Upper lobe of left lung (tissue), 6 donors: ENCODE data around the gene PYGO2. TPM values are rescaled to one million over a fixed set of nuclear protein-coding genes. Genes with fewer than 3 reads are reported as not detected.
"Not testable (repeated sequence)": the region's sequence is repeated elsewhere in the genome, so short reads cannot be mapped to it uniquely, and the experiment has no call there.

Experiments
- ATAC-seq, 2 donors: fragments of 200-7000 bp; cut with Tn5 transposase; one replicate each; pipeline ENCODE4 v1.9.1; 2022; ENCODE audit warnings: mild to moderate bottlenecking in 2 of 2, moderate library complexity in 2 of 2; ENCODE audit not compliant: low FRiP score in 2 of 2
- DNase-seq, 2 donors: peaks; one replicate each; pipeline ENCODE4 v3.0.0-alpha.2; 2019 to 2020
- H3K27ac ChIP-seq, 4 donors: fragments of 200-600 bp; sonication (generic); one replicate each; pipeline ENCODE4 v1.5.1; 2016 to 2019
- H3K27me3 ChIP-seq, 4 donors: fragments of 200-600 bp; sonication (generic); one replicate each; pipeline ENCODE4 v1.5.1; 2017 to 2019
- H3K36me3 ChIP-seq, 4 donors: fragments of 200-600 bp; sonication (generic); one replicate each; pipeline ENCODE4 v1.5.1; 2016 to 2019
- H3K4me1 ChIP-seq, 4 donors: fragments of 200-600 bp; sonication (generic); one replicate each; pipeline ENCODE4 v1.5.1; 2018 to 2019
- H3K4me3 ChIP-seq, 4 donors: fragments of 200-600 bp; sonication (generic); one replicate each; pipeline ENCODE4 v1.5.1; 2017 to 2019; ENCODE audit warnings: mild to moderate bottlenecking in 2 of 4, moderate library complexity in 1 of 4
- H3K9me3 ChIP-seq, 4 donors: fragments of 200-600 bp; sonication (generic); one replicate each; pipeline ENCODE4 v1.5.1; 2018 to 2019
- CTCF ChIP-seq, 6 experiments: fragments of 450-650 bp in 4 of 6; fragments of 200-600 bp in 2 of 6; sonication (generic) in 2 of 6; IDR thresholded peaks; one replicate each; pipeline ENCODE4 v1.5.1; 2016 to 2019; ENCODE audit warnings: antibody characterized with exemption in 6 of 6
- EP300 ChIP-seq, 4 donors: sonication (generic); formaldehyde crosslinking; IDR thresholded peaks; one replicate each; pipeline ENCODE4 v1.5.1; 2017; ENCODE audit warnings: antibody characterized with exemption in 4 of 4, control low read depth in 2 of 4
- POLR2A ChIP-seq, 4 donors: fragments of 450-650 bp; IDR thresholded peaks; one replicate each; pipeline ENCODE4 v1.5.1; 2016 to 2017; ENCODE audit warnings: antibody characterized with exemption in 4 of 4, mild to moderate bottlenecking in 2 of 4
- POLR2AphosphoS5 ChIP-seq, 2 donors: sonication (generic); formaldehyde crosslinking; IDR thresholded peaks; one replicate each; pipeline ENCODE4 v1.5.1; 2017; ENCODE audit warnings: antibody characterized with exemption in 2 of 2
- WGBS, 2 donors: methylation state at CpG; one replicate each; pipeline ENCODE4 v1.1.5; 2017 to 2018; 5-methylcytosine and 5-hydroxymethylcytosine counted together
- total RNA-seq, 6 donors: library from RNA; depleted of rRNA in 4 of 6; stranded (reverse); fragments of >200 nt in 4 of 6; gene quantifications; one replicate each; pipeline versions ENCODE4 v1.1.0 to v1.2.1, GENCODE V29; 2016 to 2021
- donor health status: DM: no; HTN: no; CAD: no; lungs with moderate emphysema.
- donor health status: DM: no; HTN: yes; CAD: no; lungs with severe emphysema.

Gene PYGO2
- total RNA-seq, 6 donors from 2014 or later, result 20.1 to 41.9 (median 27.5) TPM

- TF ChIP-seq POLR2A (IDR thresholded peaks at IDR 0.05) (peak in 2 of 4 donors; percentile 11 to 67), POLR2AphosphoS5 (IDR thresholded peaks at IDR 0.05) (peak; percentile 79), CTCF (IDR thresholded peaks at IDR 0.05) (no peak)
- peak; percentile 93 to 97 for DNase-seq
Observed at GRCh38 chr1:154982897-154983648, 21.5 kb upstream of the PYGO2 start, which contains the start of gene FLAD1. Gene FLAD1 (plus strand): TSS chr1:154983344. CDS start chr1:154983695, 351 bp downstream.

DNA sequence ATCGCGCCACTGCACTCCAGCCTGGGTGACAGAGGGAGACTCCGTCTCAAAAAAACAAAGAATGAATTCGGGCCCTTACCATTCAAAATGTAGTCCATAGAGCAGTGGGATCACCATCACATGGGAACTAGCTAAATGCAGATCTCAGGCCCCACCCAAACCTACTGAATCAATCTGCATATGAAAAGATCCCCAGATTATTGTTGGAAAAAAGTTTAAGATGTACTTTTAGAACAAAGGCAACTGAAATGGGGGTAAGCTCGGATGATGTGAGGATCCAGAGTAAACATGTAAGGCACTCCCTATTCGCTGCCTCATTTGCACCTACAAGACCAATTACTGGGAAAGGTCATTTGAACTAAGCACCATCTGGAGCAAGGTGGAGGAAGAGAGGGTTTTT is 20.8 kb upstream of the PYGO2 start:
- ATAC-seq (no peak), DNase-seq (no peak)
- Histone ChIP-seq H3K4me1 (peaks cover 16 to 29% (median 17%) of the 10 kb centered on the region in 4 donors), H3K27ac (peak overlapping the region in 1 of 4 donors; percentile 78), H3K4me3 (peak overlapping the region in 2 of 4 donors; percentile 61 to 75), H3K27me3 (no peaks in the 10 kb centered on the region), H3K36me3 (peaks cover 0 to 6% (median 3%) of the 10 kb centered on the region in 4 donors), H3K9me3 (no peaks in the 10 kb centered on the region)
- TF ChIP-seq CTCF (IDR thresholded peaks at IDR 0.05) (no peak), POLR2A (IDR thresholded peaks at IDR 0.05) (no peak), EP300 (IDR thresholded peaks at IDR 0.05) (no peak), POLR2AphosphoS5 (IDR thresholded peaks at IDR 0.05) (no peak)
- WGBS, 2 donors, result 64 to 75% methylated on average over 6 of the region's 6 CpGs

More at GRCh38 chr1:154982897-154983648, 21.5 kb upstream of the PYGO2 start, which contains the start of gene FLAD1:
- ATAC-seq, result peak; percentile 100
- Histone ChIP-seq H3K27ac (peak within 1 kb of the TSS; percentile 61 to 80 (median 75)), H3K27me3 (no peaks in the 10 kb centered on the region), H3K36me3 (peaks cover 0 to 12% (median 8%) of the 10 kb centered on the region in 4 donors), H3K4me1 (peaks cover 16 to 33% (median 18%) of the 10 kb centered on the region in 4 donors), H3K9me3 (no peaks in the 10 kb centered on the region), H3K4me3 (peak within 1 kb of the TSS; percentile 61 to 75 (median 68))
- WGBS, 2 donors, result 0% methylated on average over 20 to 26 of the region's 26 CpGs

GRCh38 chr1:154978360-154978759 is 16.8 kb upstream of the PYGO2 start:
- TF ChIP-seq POLR2AphosphoS5 (IDR thresholded peaks at IDR 0.05) (no peak), EP300 (IDR thresholded peaks at IDR 0.05) (no peak), POLR2A (IDR thresholded peaks at IDR 0.05) (no peak), CTCF (IDR thresholded peaks at IDR 0.05) (no peak)
- WGBS, 2 donors, result 91 to 93% methylated on average over 3 of the region's 3 CpGs
- H3K36me3 ChIP-seq, result peaks cover 0 to 4% (median 2%) of the 10 kb centered on the region in 4 donors
- H3K4me1 ChIP-seq, result peaks cover 11 to 16% (median 15%) of the 10 kb centered on the region in 4 donors
- no peak overlapping the region for H3K4me3 ChIP-seq
- DNase-seq (no peak), ATAC-seq (no peak)
- H3K9me3 ChIP-seq, result no peaks in the 10 kb centered on the region
- H3K27me3 ChIP-seq, result no peaks in the 10 kb centered on the region
- H3K27ac ChIP-seq, result no peak overlapping the region

- not testable (repeated sequence) for H3K4me3 ChIP-seq
Observed at GRCh38 chr1:154977762-154978161, 16.2 kb upstream of the PYGO2 start.

GRCh38 chr1:154975409-154976059 is 14.0 kb upstream of the PYGO2 start:
- Histone ChIP-seq H3K4me1 (peaks cover 24 to 39% (median 35%) of the 10 kb centered on the region in 4 donors), H3K27ac (peak overlapping the region; percentile 97 to 99 (median 98)), H3K27me3 (no peaks in the 10 kb centered on the region), H3K4me3 (peak overlapping the region; percentile 48 to 74 (median 63)), H3K36me3 (peaks cover 0 to 4% (median 2%) of the 10 kb centered on the region in 4 donors), H3K9me3 (no peaks in the 10 kb centered on the region)
- ATAC-seq (no peak), DNase-seq (peak; percentile 64 to 89)
- 0 to 1% methylated on average over 20 to 24 of the region's 24 CpGs for WGBS, 2 donors
- TF ChIP-seq POLR2AphosphoS5 (IDR thresholded peaks at IDR 0.05) (peak in 1 of 2 donors; percentile 49), CTCF (IDR thresholded peaks at IDR 0.05) (no peak), POLR2A (IDR thresholded peaks at IDR 0.05) (peak in 1 of 4 donors; percentile 24)

More at GRCh38 chr1:154977762-154978161, 16.2 kb upstream of the PYGO2 start:
- DNase-seq, H3K27ac ChIP-seq, H3K36me3 ChIP-seq, ATAC-seq, H3K9me3 ChIP-seq, H3K27me3 ChIP-seq: not testable (repeated sequence)
- 54 to 75% methylated on average over 3 of the region's 3 CpGs for WGBS, 2 donors
- peaks cover 14 to 22% (median 20%) of the 10 kb centered on the region in 4 donors for H3K4me1 ChIP-seq
